Measurements from ENCODE around the gene MCF2L. TPM values are rescaled to one million over a fixed set of nuclear protein-coding genes. Genes with fewer than 3 reads are reported as not detected.

The MCF2L gene
- total RNA-seq, 4 donors from 2014 or later, result 10.2 to 25.4 (median 16.9) TPM

GRCh38 chr13:113116871-113117271, 147.9 kb downstream of the MCF2L start:
- intact Hi-C loops (cut with DNase I), result no loop called here
- no peak for DNase-seq

GRCh38 chr13:113117335-113117872, 148.4 kb downstream of the MCF2L start:
- 73 to 83% methylated on average over 9 to 14 of the region's 26 CpGs for WGBS, 2 donors
- H3K36me3 ChIP-seq, result no peaks in the 10 kb centered on the region
- no peak overlapping the region for H3K27ac ChIP-seq
- intact Hi-C loops (cut with DNase I), result no loop called here
- H3K27me3 ChIP-seq, result peaks cover 0 to 24% (median 0%) of the 10 kb centered on the region in 4 donors
- DNase-seq, result no peak
- no peaks in the 10 kb centered on the region for H3K9me3 ChIP-seq
- TF ChIP-seq CTCF (IDR thresholded peaks at IDR 0.05) (no peak), POLR2A (IDR thresholded peaks at IDR 0.05) (no peak)
- peaks cover 0 to 9% (median 5%) of the 10 kb centered on the region in 3 donors for H3K4me1 ChIP-seq
- H3K4me3 ChIP-seq, result no peak overlapping the region

More at GRCh38 chr13:113116871-113117271, 147.9 kb downstream of the MCF2L start:
- H3K4me3 ChIP-seq, result no peak overlapping the region
- H3K36me3 ChIP-seq, result no peaks in the 10 kb centered on the region
- no peak overlapping the region for H3K27ac ChIP-seq
- H3K9me3 ChIP-seq, result no peaks in the 10 kb centered on the region
- peaks cover 0 to 25% (median 0%) of the 10 kb centered on the region in 4 donors for H3K27me3 ChIP-seq
- TF ChIP-seq CTCF (IDR thresholded peaks at IDR 0.05) (no peak), POLR2A (IDR thresholded peaks at IDR 0.05) (no peak)
- H3K4me1 ChIP-seq, result peaks cover 0 to 4% (median 1%) of the 10 kb centered on the region in 3 donors
- WGBS, 2 donors, result 73 to 78% methylated on average over 8 to 10 of the region's 10 CpGs

GRCh38 chr13:113117911-113118260, 148.9 kb downstream of the MCF2L start:
- Histone ChIP-seq H3K4me1 (peaks cover 0 to 13% (median 5%) of the 10 kb centered on the region in 3 donors), H3K4me3 (no peak overlapping the region), H3K27ac (no peak overlapping the region), H3K36me3 (no peaks in the 10 kb centered on the region), H3K9me3 (no peaks in the 10 kb centered on the region), H3K27me3 (peaks cover 0 to 28% (median 0%) of the 10 kb centered on the region in 4 donors)
- intact Hi-C loops (cut with DNase I), result no loop called here
- TF ChIP-seq CTCF (IDR thresholded peaks at IDR 0.05) (no peak), POLR2A (IDR thresholded peaks at IDR 0.05) (no peak)
- no CpG with 5 or more reads among the region's 9 CpGs for WGBS, 2 donors
- no peak for DNase-seq

- intact Hi-C loops (cut with DNase I), result no loop called here
- 64 to 75% methylated on average over 5 to 14 of the region's 42 CpGs for WGBS, 2 donors
- Histone ChIP-seq H3K36me3 (no peaks in the 10 kb centered on the region), H3K4me3 (no peak overlapping the region), H3K9me3 (no peaks in the 10 kb centered on the region), H3K4me1 (peaks cover 0 to 18% (median 5%) of the 10 kb centered on the region in 3 donors), H3K27ac (no peak overlapping the region), H3K27me3 (peaks cover 0 to 29% (median 0%) of the 10 kb centered on the region in 4 donors)
- no peak for TF ChIP-seq CTCF (IDR thresholded peaks at IDR 0.05)
- no peak for TF ChIP-seq POLR2A (IDR thresholded peaks at IDR 0.05)
- no peak for DNase-seq
Observed at GRCh38 chr13:113118261-113119021, 149.4 kb downstream of the MCF2L start.

GRCh38 chr13:113119166-113119821, 150.3 kb downstream of the MCF2L start:
- Histone ChIP-seq H3K4me1 (peaks cover 0 to 21% (median 5%) of the 10 kb centered on the region in 3 donors), H3K4me3 (no peak overlapping the region), H3K27me3 (peaks cover 0 to 27% (median 0%) of the 10 kb centered on the region in 4 donors), H3K27ac (no peak overlapping the region), H3K9me3 (no peaks in the 10 kb centered on the region), H3K36me3 (no peaks in the 10 kb centered on the region)
- no peak for DNase-seq
- TF ChIP-seq POLR2A (IDR thresholded peaks at IDR 0.05) (no peak), CTCF (IDR thresholded peaks at IDR 0.05) (no peak)
- WGBS, 2 donors, result 86 to 88% methylated on average over 11 to 14 of the region's 16 CpGs
- intact Hi-C loops (cut with DNase I), result no loop called here
